Small intestine (tissue), 7 donors: Measurements from ENCODE around the gene MROH7. TPM values are rescaled to one million over a fixed set of nuclear protein-coding genes. Genes with fewer than 3 reads are reported as not detected.
A peak's percentile ranks its signal among the peaks of the same experiment; 100 is the strongest.
"Not testable (repeated sequence)": the region's sequence is repeated elsewhere in the genome, so short reads cannot be mapped to it uniquely, and the experiment has no call there.

Experiments
- DNase-seq, 2 donors: peaks; one replicate each; pipeline versions ENCODE4 v3.0.0 to v3.0.0-alpha.2; 2013
- FAIRE-seq: peaks from 2 replicates; lab custom pipeline; 2012; peaks lifted over from hg19 to GRCh38; lab: Jason Lieb, UNC
- H3K27ac ChIP-seq, 3 donors: one replicate each; pipeline ENCODE4 v1.5.1; 2013; ENCODE audit warnings: low read length in 2 of 3, mild to moderate bottlenecking in 2 of 3, control low read depth in 1 of 3, inconsistent platforms in 1 of 3, low read depth in 1 of 3, moderate library complexity in 1 of 3
- H3K27me3 ChIP-seq, 3 donors: one replicate each; pipeline ENCODE4 v1.6.1; 2013; ENCODE audit warnings: low read length in 3 of 3, inconsistent platforms in 1 of 3; ENCODE audit not compliant: control insufficient read depth in 3 of 3, insufficient read depth in 3 of 3
- H3K36me3 ChIP-seq, 3 donors: one replicate each; pipeline ENCODE4 v1.6.1; 2013; ENCODE audit warnings: low read length in 3 of 3, inconsistent platforms in 1 of 3, low read depth in 1 of 3, mild to moderate bottlenecking in 1 of 3, moderate library complexity in 1 of 3; ENCODE audit not compliant: control insufficient read depth in 3 of 3, insufficient read depth in 2 of 3
- H3K4me1 ChIP-seq, 3 donors: one replicate each; pipeline ENCODE4 v1.6.1; 2013; ENCODE audit warnings: low read length in 2 of 3, inconsistent platforms in 1 of 3, low read depth in 1 of 3, mild to moderate bottlenecking in 1 of 3, moderate library complexity in 1 of 3; ENCODE audit not compliant: control insufficient read depth in 3 of 3, insufficient read depth in 2 of 3
- H3K4me3 ChIP-seq, 3 donors: one replicate each; pipeline ENCODE4 v1.5.1; 2013; ENCODE audit warnings: low read length in 3 of 3, control low read depth in 1 of 3, inconsistent platforms in 1 of 3, low read depth in 1 of 3, mild to moderate bottlenecking in 1 of 3, moderate library complexity in 1 of 3
- H3K9me3 ChIP-seq, 2 donors: one replicate each; pipeline ENCODE4 v1.6.1; 2013; ENCODE audit warnings: low read depth in 1 of 2, low read length in 1 of 2; ENCODE audit not compliant: control insufficient read depth in 2 of 2, insufficient read depth in 1 of 2
- WGBS, 3 donors: extraction: QIAGEN DNeasy Blood & Tissue Kit; methylation state at CpG; one replicate each; pipeline ENCODE4 v1.1.7; 2013; 5-methylcytosine and 5-hydroxymethylcytosine counted together
- polyA plus RNA-seq, 4 donors: library from polyadenylated mRNA; stranded (reverse) in 3 of 4; unstranded in 1 of 4; fragments of 200-250 nt in 3 of 4; fragments of 120-200 nt in 1 of 4; gene quantifications; one replicate each; pipeline versions ENCODE4 v1.2.1 to v1.2.3, GENCODE V29; 2013
- donor health status: healthy with polysubstance abuse.
- donor health status: control.
- donor health status: control.
- donor health status: Bipolar disorder and iron deficiency.
- donor health status: healthy.

The MROH7 gene
- polyA plus RNA-seq, 4 donors: 1.3 to 27.5 (median 6.6) TPM

DNA sequence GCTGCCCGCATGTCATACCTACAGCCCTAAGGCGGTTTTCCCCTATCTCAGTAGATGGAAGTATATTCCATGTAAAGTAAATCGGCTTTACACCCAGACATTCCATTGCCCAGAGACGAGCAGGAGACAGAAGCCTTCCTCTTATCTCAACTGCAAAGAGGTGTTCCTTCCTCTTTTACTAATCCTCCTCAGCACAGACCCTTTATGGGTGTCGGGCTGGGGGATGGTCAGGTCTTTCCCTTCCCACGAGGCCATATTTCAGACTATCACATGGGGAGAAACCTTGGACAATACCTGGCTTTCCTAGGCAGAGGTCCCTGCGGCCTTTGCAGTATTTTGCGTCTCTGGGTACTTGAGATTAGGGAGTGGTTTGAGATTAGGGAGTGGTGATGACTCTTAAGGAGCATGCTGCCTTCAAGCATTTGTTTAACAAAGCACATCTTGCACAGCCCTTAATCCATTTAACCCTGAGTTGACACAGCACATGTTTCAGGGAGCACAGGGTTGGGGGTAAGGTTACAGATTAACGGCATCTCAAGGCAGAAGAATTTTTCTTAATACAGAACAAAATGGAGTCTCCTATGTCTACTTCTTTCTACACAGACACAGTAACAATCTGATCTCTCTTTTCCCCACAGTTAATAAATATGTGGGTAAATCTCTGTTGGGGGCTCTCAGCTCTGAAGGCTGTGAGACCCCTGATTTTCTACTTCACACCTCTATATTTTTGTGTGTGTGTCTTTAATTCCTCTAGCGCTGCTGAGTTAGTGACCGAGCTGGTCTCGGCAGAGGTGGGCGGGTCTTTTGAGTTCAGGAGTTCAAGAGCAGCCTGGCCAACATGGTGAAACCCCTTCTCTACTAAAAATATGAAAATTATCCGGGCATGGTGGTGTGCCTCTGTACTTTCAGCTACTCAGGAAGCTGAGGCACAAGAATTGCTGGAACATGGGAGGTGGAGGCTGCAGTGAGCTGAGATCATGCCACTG, 4.8 kb upstream of the MROH7 start:
- H3K9me3 ChIP-seq, H3K27me3 ChIP-seq, DNase-seq, H3K27ac ChIP-seq, H3K4me3 ChIP-seq, H3K36me3 ChIP-seq, FAIRE-seq: not testable (repeated sequence)
- WGBS, 3 donors: 55 to 60% (median 59%) methylated on average over 14 of the region's 14 CpGs
- peaks cover 0 to 22% (median 7%) of the 10 kb centered on the region in 3 donors for H3K4me1 ChIP-seq

DNA sequence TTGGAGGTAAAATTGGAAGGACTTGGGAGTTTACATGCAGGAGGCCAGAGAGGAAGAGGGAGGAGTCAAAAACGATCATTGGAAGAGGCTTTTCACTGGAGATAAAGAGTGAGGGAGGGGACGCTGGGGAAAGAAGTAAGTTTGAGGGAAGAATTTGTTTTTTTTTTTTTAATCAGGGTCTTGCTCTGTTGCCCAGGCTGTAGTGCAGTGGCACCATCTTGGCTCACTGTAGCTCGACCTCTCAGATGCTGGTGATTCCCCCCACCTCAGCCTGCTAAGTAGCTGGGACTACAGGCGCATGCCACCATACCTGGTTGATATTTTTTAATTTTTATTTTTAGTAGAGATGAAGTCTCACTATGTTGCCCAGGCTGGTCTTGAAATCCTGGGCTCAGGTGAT, 1.2 kb upstream of the MROH7 start:
- H3K9me3 ChIP-seq: peaks cover 0 to 18% of the 10 kb centered on the region in 2 donors
- no peak overlapping the region for H3K4me3 ChIP-seq
- 51 to 62% (median 56%) methylated on average over 4 of the region's 4 CpGs for whole genome bisulfite sequencing, 3 donors
- peak overlapping the region in 2 of 3 donors; percentile 44 to 54 for H3K27ac ChIP-seq
- H3K4me1 ChIP-seq: peaks cover 0 to 27% (median 7%) of the 10 kb centered on the region in 3 donors
- no peak for FAIRE-seq
- H3K27me3 ChIP-seq: no peaks in the 10 kb centered on the region
- H3K36me3 ChIP-seq: peaks cover 0 to 6% (median 0%) of the 10 kb centered on the region in 3 donors
- DNase-seq: no peak

DNA sequence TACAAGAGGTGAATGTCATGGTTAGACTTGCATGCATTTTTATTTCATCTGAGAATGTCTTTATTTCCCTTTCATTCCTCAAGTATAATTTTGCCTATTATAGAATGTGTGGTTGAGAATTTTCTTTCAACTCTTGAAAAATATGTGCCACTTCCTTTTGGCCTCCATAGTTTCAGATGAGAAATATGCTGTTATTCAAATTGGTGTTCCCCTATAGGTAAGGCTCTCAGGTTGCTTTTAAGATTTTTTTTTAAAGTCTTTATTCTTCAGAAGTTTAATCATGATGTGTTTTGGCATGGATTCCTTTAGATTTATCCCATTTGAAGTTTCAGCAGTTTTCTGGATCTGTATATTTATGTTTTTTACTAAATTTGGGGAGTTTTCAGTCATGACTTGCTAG, 2.1 kb downstream of the MROH7 start:
- Histone ChIP-seq H3K36me3 (no peaks in the 10 kb centered on the region), H3K27ac (no peak overlapping the region), H3K4me1 (peaks cover 3 to 30% (median 7%) of the 10 kb centered on the region in 3 donors), H3K4me3 (no peak overlapping the region), H3K27me3 (no peaks in the 10 kb centered on the region), H3K9me3 (peaks cover 0 to 18% of the 10 kb centered on the region in 2 donors)
- FAIRE-seq: no peak
- no peak for DNase-seq

DNA sequence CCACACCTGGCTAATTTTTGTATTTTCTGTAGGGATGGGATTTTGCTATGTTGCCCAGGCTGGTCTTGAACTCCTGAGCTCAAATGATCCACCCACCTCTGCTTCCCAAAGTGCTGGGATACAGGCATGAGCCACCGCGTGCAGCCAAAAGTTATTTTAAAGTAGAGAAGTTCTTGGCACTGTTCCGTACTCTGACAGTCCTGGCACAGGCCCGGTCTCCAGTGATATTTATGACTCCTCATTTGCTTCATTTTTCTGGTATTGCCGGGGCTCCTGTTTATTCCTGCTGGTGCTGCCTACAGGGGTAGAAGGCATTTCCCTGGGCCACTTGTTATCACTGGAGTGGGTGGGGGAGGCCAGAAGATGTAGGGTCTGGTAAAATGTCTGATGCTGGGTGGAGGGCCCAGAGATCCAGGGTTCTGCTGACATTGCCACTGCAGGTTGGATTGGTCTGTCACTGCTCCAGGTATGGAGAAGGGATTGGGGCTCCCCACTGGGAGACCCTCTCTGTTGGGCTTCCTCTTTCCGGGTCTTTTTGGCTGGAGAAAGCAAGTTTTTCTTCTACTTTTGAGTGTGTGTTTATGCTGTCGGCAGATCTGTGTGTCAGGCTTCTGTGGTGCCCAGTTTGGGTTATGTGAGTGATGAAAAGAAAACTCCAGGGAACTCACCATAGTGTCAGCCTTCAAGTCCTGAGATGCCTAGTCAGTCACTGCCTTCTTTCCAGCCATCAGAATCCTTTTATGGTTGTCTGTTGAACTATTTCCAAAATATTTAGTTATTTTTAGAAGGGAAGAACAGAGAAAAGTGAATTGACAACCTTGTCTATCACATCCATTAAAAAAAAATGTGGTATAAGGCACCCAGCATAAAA, 4.5 kb downstream of the MROH7 start:
- Histone ChIP-seq H3K27me3 (no peaks in the 10 kb centered on the region), H3K9me3 (peaks cover 0 to 18% of the 10 kb centered on the region in 2 donors), H3K4me1 (peaks cover 5 to 38% (median 8%) of the 10 kb centered on the region in 3 donors), H3K27ac (no peak overlapping the region), H3K36me3 (no peaks in the 10 kb centered on the region), H3K4me3 (no peak overlapping the region)
- 41 to 51% (median 47%) methylated on average over 7 of the region's 7 CpGs for WGBS, 3 donors
- no peak for FAIRE-seq
- DNase-seq: no peak

DNA sequence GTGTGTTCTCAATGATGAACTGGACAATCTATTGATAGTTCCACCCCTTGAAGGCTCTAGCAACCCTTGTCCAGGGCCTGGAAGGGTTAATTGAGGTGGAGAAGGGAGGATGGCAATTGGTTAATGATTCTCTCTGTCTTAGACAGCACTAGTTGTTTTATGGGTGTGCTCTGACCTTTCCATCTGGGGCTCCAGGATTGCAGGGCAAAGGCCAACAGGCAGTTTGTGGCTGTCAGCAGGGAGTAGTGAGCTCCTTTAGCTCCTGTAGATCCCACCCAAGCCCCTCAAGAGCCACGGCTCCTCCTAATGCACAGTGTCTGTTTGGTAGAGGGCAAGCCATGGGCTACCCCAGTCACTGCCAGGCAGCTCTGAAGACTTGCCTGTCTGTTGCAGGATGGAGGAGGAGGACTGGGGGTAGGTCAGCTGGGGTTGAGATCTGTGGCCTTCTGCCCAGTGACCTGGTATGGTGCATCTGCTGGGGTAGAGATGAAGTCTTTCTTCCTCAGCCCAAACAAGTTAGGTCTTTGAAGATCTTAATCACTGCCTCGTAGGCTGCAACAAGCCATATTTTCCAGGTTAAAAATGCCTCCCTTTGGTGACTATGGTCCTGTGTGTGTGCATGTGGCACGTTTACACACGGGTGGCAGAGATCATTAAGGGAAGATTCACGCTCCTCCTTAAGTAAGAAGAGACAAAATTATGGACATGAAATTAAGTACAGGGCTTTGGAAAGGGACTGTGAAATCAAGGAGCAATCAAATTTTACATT, 7.7 kb downstream of the MROH7 start:
- WGBS, 3 donors: 8 to 46% (median 31%) methylated on average over 5 of the region's 5 CpGs
- no peak overlapping the region for H3K4me3 ChIP-seq
- no peaks in the 10 kb centered on the region for H3K27me3 ChIP-seq
- H3K9me3 ChIP-seq: peaks cover 0 to 4% of the 10 kb centered on the region in 2 donors
- H3K36me3 ChIP-seq: peaks cover 0 to 2% (median 0%) of the 10 kb centered on the region in 3 donors
- H3K4me1 ChIP-seq: peaks cover 8 to 45% (median 11%) of the 10 kb centered on the region in 3 donors
- H3K27ac ChIP-seq: peak overlapping the region; percentile 24 to 72 (median 58)
- no peak for FAIRE-seq
- peak; percentile 88 to 97 for DNase-seq

DNA sequence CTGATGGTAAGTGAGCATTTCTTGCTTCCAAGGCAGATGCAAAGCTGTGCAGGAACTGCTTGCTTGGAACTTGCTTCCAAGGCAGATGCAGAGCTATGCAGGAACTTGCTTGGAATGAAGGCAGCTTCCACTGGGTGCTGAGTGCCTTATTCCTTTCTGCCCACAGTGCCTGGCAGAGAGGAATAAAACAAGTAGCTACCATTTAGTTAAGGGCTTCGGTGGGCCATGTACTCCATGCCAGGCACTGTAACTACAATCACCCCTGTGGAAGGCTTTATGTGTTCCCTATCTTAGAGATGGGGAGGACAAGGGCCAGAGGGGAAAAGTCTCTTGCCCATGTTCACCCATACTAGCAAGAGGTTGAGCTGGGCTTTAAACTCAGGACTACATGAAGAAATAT, 8.3 kb downstream of the MROH7 start:
- WGBS, 3 donors: 44 to 93% (median 71%) methylated on average over 1 of the region's 1 CpG
- Histone ChIP-seq H3K4me3 (no peak overlapping the region), H3K27ac (peak overlapping the region; percentile 24 to 72 (median 58)), H3K36me3 (peaks cover 0 to 2% (median 0%) of the 10 kb centered on the region in 3 donors), H3K27me3 (no peaks in the 10 kb centered on the region), H3K4me1 (peaks cover 8 to 45% (median 11%) of the 10 kb centered on the region in 3 donors), H3K9me3 (no peaks in the 10 kb centered on the region)
- DNase-seq (no peak), FAIRE-seq (no peak)

DNA sequence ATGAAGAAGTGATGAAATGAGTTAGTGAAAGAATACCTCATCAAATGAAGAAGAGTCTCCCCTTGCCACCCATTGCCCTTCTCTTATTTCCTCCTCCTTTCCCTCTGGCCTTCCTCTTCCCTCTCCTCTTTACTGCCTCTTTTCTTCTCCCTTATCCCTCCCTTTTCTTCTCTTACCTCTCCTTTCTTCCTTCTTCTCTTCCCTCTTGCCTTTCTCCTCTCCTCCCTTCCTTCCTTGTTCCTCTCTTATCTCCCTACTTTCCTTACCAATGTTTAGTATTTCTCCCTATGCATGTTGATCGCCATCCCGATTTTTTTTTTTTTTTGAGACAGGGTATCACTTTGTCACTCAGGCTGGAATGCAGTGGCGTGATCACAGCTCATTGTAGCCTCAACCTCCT, 8.8 kb downstream of the MROH7 start:
- H3K27ac ChIP-seq: peak overlapping the region in 2 of 3 donors; percentile 24 to 72
- DNase-seq (no peak), FAIRE-seq (no peak)
- no peaks in the 10 kb centered on the region for H3K9me3 ChIP-seq
- H3K4me3 ChIP-seq: no peak overlapping the region
- no peaks in the 10 kb centered on the region for H3K27me3 ChIP-seq
- peaks cover 8 to 45% (median 11%) of the 10 kb centered on the region in 3 donors for H3K4me1 ChIP-seq
- peaks cover 0 to 2% (median 0%) of the 10 kb centered on the region in 3 donors for H3K36me3 ChIP-seq
- 56 to 72% (median 58%) methylated on average over 3 of the region's 3 CpGs for WGBS, 3 donors
